ENCODE measurements around the gene GFRA3. TPM values are rescaled to one million over a fixed set of nuclear protein-coding genes. Genes with fewer than 3 reads are reported as not detected.

GFRA3 gene
- total RNA-seq, 6 experiments from 2014 or later, result 0.17 TPM; not detected in 5

- Histone ChIP-seq H3K4me3 (no peak overlapping the region), H3K9me3 (no peaks in the 10 kb centered on the region), H3K4me1 (peaks cover 0 to 6% (median 0%) of the 10 kb centered on the region in 4 donors), H3K27ac (no peak overlapping the region), H3K27me3 (no peaks in the 10 kb centered on the region), H3K36me3 (no peaks in the 10 kb centered on the region)
- TF ChIP-seq CTCF (IDR thresholded peaks at IDR 0.05), result no peak
- no peak for TF ChIP-seq POLR2A (IDR thresholded peaks at IDR 0.05)
- intact Hi-C loops (cut with DNase I), result no loop called here
- ATAC-seq (peak; percentile 27 to 51 (median 39)), DNase-seq (no peak)
- WGBS (ENCODE audit: insufficient coverage, low coverage, low lambda C conversion rate, missing lambda C conversion rate), result 50% methylated on average over 7 of the region's 7 CpGs
Measured at GRCh38 chr5:138230981-138231589, 43.3 kb downstream of the GFRA3 start.

GRCh38 chr5:138230261-138230660, 44.2 kb downstream of the GFRA3 start:
- Histone ChIP-seq H3K9me3 (no peaks in the 10 kb centered on the region), H3K36me3 (no peaks in the 10 kb centered on the region), H3K27me3 (no peaks in the 10 kb centered on the region), H3K4me1 (peaks cover 0 to 6% (median 0%) of the 10 kb centered on the region in 4 donors), H3K4me3 (no peak overlapping the region), H3K27ac (no peak overlapping the region)
- TF ChIP-seq CTCF (IDR thresholded peaks at IDR 0.05) (no peak), POLR2A (IDR thresholded peaks at IDR 0.05) (no peak)
- intact Hi-C loops (cut with DNase I), result no loop called here
- DNase-seq (no peak), ATAC-seq (peak in 2 of 4 donors; percentile 39 to 46)

DNA sequence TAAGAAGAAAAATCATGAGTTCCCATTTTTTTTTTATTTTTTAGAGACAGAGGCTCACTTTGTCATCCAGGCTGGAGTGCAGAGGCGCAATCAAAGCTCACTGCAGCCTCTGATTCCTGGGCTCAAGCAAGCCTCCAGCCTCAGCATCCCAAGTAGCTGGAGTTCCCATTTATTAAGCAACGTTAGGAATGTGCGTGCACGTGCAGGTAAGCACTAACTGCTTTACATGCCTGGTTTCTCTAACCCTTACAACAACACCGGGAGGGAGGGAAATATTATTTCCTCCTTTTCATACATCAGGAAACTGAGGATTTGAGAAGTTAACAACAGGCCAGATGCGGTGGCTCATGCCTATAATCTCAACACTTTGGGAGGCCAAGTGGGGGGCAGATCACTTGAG, 45.0 kb downstream of the GFRA3 start:
- Histone ChIP-seq H3K9me3 (no peaks in the 10 kb centered on the region), H3K27ac (no peak overlapping the region), H3K27me3 (no peaks in the 10 kb centered on the region), H3K4me1 (peaks cover 0 to 6% (median 0%) of the 10 kb centered on the region in 4 donors), H3K36me3 (no peaks in the 10 kb centered on the region), H3K4me3 (no peak overlapping the region)
- 66% methylated on average over 6 of the region's 6 CpGs for WGBS (ENCODE audit: insufficient coverage, low coverage, low lambda C conversion rate, missing lambda C conversion rate)
- DNase-seq, result no peak
- no peak for TF ChIP-seq POLR2A (IDR thresholded peaks at IDR 0.05)
- TF ChIP-seq CTCF (IDR thresholded peaks at IDR 0.05), result no peak
- ATAC-seq, result no peak
- intact Hi-C loops (cut with DNase I), result loop anchor here in 1 of 2 donors (10.0 kb wide), 1 partner anchor 55 kb away; no protein-coding TSS in a partner anchor

GRCh38 chr5:138226910-138227309, 47.5 kb downstream of the GFRA3 start:
- no peak for DNase-seq
- TF ChIP-seq CTCF (IDR thresholded peaks at IDR 0.05) (no peak), POLR2A (IDR thresholded peaks at IDR 0.05) (no peak)
- Histone ChIP-seq H3K27me3 (no peaks in the 10 kb centered on the region), H3K9me3 (no peaks in the 10 kb centered on the region), H3K27ac (no peak overlapping the region), H3K36me3 (no peaks in the 10 kb centered on the region), H3K4me3 (no peak overlapping the region), H3K4me1 (peaks cover 0 to 18% (median 0%) of the 10 kb centered on the region in 4 donors)
- intact Hi-C loops (cut with DNase I), result loop anchor here in 1 of 2 donors (10.0 kb wide), 1 partner anchor 58 kb away; no protein-coding TSS in a partner anchor
- no peak for ATAC-seq

Data from right lobe of liver (tissue), 6 donors.